Peyer's patch (tissue), 4 donors: ENCODE measurements around the gene RAD51B.

ENCODE experiments used
- POLR2A ChIP-seq, 2 donors: fragments of 450-650 bp; IDR thresholded peaks; one replicate each; pipeline ENCODE4 v1.5.1; 2017; ENCODE audit warnings: antibody characterized with exemption in 2 of 2, mild to moderate bottlenecking in 2 of 2, moderate library complexity in 2 of 2
- TF ChIP-seq, protein P1 (sequence below), 6 experiments: fragments of 450-650 bp in 4 of 6; fragments of 200-600 bp in 2 of 6; sonication (generic) in 1 of 6; IDR thresholded peaks; one replicate each; pipeline ENCODE4 v1.5.1; 2017 to 2019; ENCODE audit warnings: antibody characterized with exemption in 6 of 6, mild to moderate bottlenecking in 3 of 6, moderate library complexity in 1 of 6

GRCh38 chr14:68748260-68748659, 928.7 kb downstream of the RAD51B start:
- TF ChIP-seq, protein P1, sequence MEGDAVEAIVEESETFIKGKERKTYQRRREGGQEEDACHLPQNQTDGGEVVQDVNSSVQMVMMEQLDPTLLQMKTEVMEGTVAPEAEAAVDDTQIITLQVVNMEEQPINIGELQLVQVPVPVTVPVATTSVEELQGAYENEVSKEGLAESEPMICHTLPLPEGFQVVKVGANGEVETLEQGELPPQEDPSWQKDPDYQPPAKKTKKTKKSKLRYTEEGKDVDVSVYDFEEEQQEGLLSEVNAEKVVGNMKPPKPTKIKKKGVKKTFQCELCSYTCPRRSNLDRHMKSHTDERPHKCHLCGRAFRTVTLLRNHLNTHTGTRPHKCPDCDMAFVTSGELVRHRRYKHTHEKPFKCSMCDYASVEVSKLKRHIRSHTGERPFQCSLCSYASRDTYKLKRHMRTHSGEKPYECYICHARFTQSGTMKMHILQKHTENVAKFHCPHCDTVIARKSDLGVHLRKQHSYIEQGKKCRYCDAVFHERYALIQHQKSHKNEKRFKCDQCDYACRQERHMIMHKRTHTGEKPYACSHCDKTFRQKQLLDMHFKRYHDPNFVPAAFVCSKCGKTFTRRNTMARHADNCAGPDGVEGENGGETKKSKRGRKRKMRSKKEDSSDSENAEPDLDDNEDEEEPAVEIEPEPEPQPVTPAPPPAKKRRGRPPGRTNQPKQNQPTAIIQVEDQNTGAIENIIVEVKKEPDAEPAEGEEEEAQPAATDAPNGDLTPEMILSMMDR (IDR thresholded peaks at IDR 0.05): no peak
- no peak for TF ChIP-seq POLR2A (IDR thresholded peaks at IDR 0.05)
